Astrocyte of the cerebellum (primary cell): ENCODE data around the gene OR52N5.
A peak's percentile ranks its signal among the peaks of the same experiment; 100 is the strongest.

Source experiments
- DNase-seq: peaks from one replicate; pipeline ENCODE4 v3.0.0-alpha.2; 2011; ENCODE audit warnings: low read depth
- H3K4me3 ChIP-seq: 2 replicates; pipeline ENCODE4 v1.5.1; 2011; ENCODE audit warnings: mild to moderate bottlenecking, low read depth, low read length, moderate library complexity
- in situ Hi-C: cut with HindIII; loops from 2 replicates; pipeline ENCODE4 v1.10.0; 2017; ENCODE audit warnings: low sequenced_read_pairs
- TF ChIP-seq, protein P1 (sequence below): IDR thresholded peaks from 2 replicates; pipeline ENCODE4 v1.5.1; 2012; ENCODE audit warnings: low read length, low read depth, moderate library complexity, mild to moderate bottlenecking; ENCODE audit errors: missing control alignments

Gene OR52N5

DNA sequence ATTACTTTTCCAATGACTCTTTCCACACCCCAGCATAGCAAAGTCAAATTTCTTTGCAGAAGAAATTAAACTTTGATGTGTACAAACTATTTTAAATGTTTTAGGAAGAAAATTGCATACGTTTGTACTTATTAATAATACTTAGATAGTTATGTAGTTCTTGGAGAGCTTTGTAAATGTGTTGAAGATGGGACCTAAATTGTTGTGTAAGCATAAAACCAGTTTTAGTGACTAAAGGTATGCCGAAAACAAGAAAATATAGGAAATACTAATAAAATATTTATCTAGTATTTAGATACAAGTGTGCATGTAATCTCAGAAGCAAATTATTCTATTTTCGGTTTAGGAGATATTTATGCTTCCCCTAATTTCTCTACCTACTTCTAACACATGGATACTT, 33.3 kb downstream of the OR52N5 start:
- in situ Hi-C loops = no loop called here
- TF ChIP-seq, protein P1, sequence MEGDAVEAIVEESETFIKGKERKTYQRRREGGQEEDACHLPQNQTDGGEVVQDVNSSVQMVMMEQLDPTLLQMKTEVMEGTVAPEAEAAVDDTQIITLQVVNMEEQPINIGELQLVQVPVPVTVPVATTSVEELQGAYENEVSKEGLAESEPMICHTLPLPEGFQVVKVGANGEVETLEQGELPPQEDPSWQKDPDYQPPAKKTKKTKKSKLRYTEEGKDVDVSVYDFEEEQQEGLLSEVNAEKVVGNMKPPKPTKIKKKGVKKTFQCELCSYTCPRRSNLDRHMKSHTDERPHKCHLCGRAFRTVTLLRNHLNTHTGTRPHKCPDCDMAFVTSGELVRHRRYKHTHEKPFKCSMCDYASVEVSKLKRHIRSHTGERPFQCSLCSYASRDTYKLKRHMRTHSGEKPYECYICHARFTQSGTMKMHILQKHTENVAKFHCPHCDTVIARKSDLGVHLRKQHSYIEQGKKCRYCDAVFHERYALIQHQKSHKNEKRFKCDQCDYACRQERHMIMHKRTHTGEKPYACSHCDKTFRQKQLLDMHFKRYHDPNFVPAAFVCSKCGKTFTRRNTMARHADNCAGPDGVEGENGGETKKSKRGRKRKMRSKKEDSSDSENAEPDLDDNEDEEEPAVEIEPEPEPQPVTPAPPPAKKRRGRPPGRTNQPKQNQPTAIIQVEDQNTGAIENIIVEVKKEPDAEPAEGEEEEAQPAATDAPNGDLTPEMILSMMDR = no peak
- no peak overlapping the region for H3K4me3 ChIP-seq
- DNase-seq = no peak

DNA sequence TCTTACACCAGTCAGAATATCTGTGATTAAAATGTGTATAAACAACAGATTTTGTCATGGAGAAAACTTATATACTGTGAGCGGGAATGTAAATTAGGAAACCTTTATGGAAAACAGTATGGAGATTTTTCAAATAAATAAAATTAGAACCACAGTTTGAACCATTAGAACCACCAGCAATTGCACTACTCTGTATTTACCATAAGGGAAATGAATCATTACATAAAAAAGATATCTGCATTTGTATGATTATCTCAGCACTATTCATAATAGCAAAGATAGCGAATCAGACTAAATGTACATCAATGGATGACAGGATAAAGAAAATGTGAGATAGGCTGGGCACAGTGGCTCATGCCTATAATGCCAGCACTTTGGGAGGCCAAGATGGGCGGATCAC, 36.5 kb downstream of the OR52N5 start:
- no peak for DNase-seq
- TF ChIP-seq, protein P1 = no peak
- H3K4me3 ChIP-seq = no peak overlapping the region
- in situ Hi-C loops = no loop called here

DNA sequence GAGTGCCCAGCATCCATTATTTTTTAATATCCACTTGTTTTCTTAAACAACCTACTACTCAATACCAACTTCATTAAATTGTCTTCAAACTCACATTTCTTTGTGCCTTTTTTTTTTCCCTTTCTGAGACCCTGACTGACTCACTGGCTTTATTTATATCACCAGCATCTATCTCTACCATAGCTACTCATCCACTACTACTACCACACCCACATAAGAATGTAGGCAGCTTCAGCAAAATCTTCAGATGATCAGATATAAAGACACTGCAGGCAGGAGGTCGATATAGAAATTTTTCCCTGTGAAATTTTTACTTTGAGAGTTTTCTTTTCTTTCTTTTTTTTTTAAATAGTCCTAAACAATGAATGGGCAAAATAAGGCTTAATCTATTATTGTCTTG, 44.7 kb downstream of the OR52N5 start:
- no peak overlapping the region for H3K4me3 ChIP-seq
- TF ChIP-seq, protein P1 = no peak
- no peak for DNase-seq
- in situ Hi-C loops = no loop called here

DNA sequence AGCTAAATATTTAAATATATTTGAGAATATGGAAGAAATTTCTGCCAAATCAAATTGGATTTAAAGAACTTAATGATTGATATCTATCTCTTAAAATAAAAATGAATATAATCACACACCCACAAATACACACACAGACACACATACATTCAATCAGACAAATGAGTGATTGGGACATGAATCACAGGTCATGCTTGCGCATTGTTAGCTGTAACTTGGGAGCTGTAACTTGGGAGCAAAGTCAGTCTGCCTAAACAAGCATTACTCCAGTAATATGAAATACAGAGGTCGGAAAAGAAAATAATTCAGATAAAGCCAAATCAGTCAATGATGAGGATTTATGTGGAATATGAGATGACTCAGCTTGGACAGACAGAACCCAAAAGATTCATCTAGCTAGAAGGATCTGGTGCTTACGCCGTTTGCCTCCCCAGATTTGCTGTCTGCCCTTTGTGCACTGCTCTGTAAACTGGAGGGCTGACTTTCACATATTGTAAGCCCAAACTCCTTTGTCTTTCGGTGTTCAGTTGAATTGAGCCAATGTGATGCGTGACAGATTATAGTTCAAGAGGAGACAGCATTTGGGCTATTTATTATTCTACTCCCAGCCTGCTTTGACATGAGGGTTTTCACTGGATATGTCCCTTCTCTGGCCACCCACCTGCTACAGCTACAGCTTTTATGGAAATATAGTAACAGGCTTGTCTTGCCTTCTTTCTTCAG, 45.3 kb downstream of the OR52N5 start:
- TF ChIP-seq, protein P1 = no peak
- no peak for DNase-seq
- in situ Hi-C loops = no loop called here
- H3K4me3 ChIP-seq = no peak overlapping the region

DNA sequence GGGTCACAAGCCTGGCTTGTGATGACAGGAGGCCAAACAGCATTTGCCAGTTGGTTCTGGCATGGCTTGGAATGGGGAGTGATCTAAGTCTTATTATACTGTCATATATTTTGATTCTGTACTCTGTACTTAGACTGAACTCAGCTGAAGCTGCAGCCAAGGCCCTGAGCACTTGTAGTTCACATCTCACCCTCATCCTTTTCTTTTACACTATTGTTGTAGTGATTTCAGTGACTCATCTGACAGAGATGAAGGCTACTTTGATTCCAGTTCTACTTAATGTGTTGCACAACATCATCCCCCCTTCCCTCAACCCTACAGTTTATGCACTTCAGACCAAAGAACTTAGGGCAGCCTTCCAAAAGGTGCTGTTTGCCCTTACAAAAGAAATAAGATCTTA, 46.1 kb downstream of the OR52N5 start:
- in situ Hi-C loops = no loop called here
- H3K4me3 ChIP-seq = no peak overlapping the region
- DNase-seq = peak; percentile 61
- TF ChIP-seq, protein P1 = no peak

DNA sequence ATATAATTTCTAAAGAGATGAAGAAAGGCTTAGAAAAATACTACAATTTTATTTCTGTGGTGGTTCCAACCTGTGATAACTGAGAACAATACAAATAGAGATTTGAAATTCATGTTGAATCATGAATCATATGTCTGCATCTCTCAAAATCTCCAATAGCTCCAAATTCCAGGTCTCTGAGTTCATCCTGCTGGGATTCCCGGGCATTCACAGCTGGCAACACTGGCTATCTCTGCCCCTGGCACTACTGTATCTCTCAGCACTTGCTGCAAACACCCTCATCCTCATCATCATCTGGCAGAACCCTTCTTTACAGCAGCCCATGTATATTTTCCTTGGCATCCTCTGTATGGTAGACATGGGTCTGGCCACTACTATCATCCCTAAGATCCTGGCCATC, 46.8 kb downstream of the OR52N5 start, which contains the start of gene OR56B1:
TSS of gene OR56B1 (plus strand) at position 53 of the 400 bp plus-strand sequence. CDS start at position 122, 69 bp downstream.
- in situ Hi-C loops = no loop called here
- no peak for DNase-seq
- TF ChIP-seq, protein P1 = no peak
- no peak within 1 kb of the TSS for H3K4me3 ChIP-seq
